ENCODE data around the gene MEGF9.

DNA sequence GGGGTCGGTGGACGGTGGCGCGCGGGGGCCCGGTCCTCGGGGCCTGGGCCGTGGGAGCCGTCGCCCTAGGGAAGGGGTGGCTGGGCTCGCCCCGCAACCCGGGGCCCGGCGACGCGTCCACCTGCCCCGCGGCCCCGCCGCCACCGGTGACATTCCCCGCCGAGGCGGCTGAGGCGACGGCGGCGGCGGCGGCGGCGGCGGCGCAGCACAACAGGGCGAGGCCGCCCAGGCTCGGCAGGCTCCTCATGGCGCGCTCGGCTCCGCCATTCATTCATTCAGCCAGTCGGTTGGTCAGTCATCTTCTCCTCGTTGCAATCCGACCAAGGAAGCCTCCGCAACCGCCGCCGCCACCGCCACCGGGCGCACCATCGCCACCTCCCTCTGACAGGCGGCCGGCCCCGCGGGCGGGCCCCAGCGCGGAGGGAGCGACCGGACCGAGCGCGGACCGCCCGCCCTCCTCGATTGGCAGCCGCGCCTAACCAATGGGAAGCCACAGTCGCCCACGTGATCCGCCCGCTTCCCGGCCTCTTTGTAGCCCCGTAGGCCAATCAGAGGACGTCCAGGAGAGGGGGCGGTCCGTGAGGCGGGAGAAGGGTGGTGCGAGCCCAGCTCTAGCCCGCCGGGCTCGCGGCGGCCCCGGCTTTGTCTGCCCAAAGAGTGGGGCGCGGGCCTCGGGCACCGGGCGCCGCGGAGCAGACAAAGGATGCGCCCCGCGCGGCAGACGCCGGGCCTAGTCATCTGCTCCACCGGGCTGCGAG, at the start of gene MEGF9:
- TF ChIP-seq, protein P1, sequence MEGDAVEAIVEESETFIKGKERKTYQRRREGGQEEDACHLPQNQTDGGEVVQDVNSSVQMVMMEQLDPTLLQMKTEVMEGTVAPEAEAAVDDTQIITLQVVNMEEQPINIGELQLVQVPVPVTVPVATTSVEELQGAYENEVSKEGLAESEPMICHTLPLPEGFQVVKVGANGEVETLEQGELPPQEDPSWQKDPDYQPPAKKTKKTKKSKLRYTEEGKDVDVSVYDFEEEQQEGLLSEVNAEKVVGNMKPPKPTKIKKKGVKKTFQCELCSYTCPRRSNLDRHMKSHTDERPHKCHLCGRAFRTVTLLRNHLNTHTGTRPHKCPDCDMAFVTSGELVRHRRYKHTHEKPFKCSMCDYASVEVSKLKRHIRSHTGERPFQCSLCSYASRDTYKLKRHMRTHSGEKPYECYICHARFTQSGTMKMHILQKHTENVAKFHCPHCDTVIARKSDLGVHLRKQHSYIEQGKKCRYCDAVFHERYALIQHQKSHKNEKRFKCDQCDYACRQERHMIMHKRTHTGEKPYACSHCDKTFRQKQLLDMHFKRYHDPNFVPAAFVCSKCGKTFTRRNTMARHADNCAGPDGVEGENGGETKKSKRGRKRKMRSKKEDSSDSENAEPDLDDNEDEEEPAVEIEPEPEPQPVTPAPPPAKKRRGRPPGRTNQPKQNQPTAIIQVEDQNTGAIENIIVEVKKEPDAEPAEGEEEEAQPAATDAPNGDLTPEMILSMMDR (IDR thresholded peaks at IDR 0.05), result no peak
- TF ChIP-seq POLR2AphosphoS5 (IDR thresholded peaks at IDR 0.05), result peak; percentile 63 to 84 (median 82)

Data from sigmoid colon (tissue), 4 donors.